Memory B cell (primary cell): ENCODE measurements around the gene CASKIN1.
A peak's percentile ranks its signal among the peaks of the same experiment; 100 is the strongest.
"Not testable (repeated sequence)": the region's sequence is repeated elsewhere in the genome, so short reads cannot be mapped to it uniquely, and the experiment has no call there.

ENCODE experiments used
- ATAC-seq: fragments of 150-1000 bp; cut with Tn5 transposase; 2 replicates; pipeline ENCODE4 v1.10.0; 2021; ENCODE audit warnings: low read depth, mild to moderate bottlenecking, moderate library complexity
- DNase-seq, 2 donors: peaks; one replicate each; pipeline ENCODE4 v3.0.0; 2022; ENCODE audit warnings: low spot score in 2 of 2
- H3K27ac Mint-ChIP-seq: one replicate; pipeline ENCODE4 v1.8.0; 2022; ENCODE audit warnings: mild to moderate bottlenecking, moderate library complexity, mixed read lengths
- H3K27me3 Mint-ChIP-seq: one replicate; pipeline ENCODE4 v1.8.0; 2022; ENCODE audit warnings: mixed read lengths
- H3K36me3 Mint-ChIP-seq: one replicate; pipeline ENCODE4 v1.8.0; 2022; ENCODE audit warnings: mild to moderate bottlenecking, mixed read lengths
- H3K4me1 Mint-ChIP-seq: one replicate; pipeline ENCODE4 v1.8.0; 2022; ENCODE audit warnings: mixed read lengths
- H3K4me3 Mint-ChIP-seq: one replicate; pipeline ENCODE4 v1.8.0; 2022; ENCODE audit warnings: mild to moderate bottlenecking, moderate library complexity, mixed read lengths
- H3K9me3 Mint-ChIP-seq: one replicate; pipeline ENCODE4 v1.8.0; 2022; ENCODE audit warnings: mixed read lengths

Gene CASKIN1

GRCh38 chr16:2127630-2128280, 68.7 kb downstream of the CASKIN1 start:
- H3K36me3 Mint-ChIP-seq, H3K27ac Mint-ChIP-seq, DNase-seq, H3K9me3 Mint-ChIP-seq, H3K4me1 Mint-ChIP-seq, ATAC-seq, H3K27me3 Mint-ChIP-seq: not testable (repeated sequence)
- H3K4me3 Mint-ChIP-seq = peak overlapping the region; percentile 37
